ENCODE results near the gene COL5A1.
"Not testable (repeated sequence)": the region's sequence is repeated elsewhere in the genome, so short reads cannot be mapped to it uniquely, and the experiment has no call there.

Gene COL5A1

GRCh38 chr9:134709512-134710270, 68.1 kb downstream of the COL5A1 start:
- DNase-seq, result no peak

DNA sequence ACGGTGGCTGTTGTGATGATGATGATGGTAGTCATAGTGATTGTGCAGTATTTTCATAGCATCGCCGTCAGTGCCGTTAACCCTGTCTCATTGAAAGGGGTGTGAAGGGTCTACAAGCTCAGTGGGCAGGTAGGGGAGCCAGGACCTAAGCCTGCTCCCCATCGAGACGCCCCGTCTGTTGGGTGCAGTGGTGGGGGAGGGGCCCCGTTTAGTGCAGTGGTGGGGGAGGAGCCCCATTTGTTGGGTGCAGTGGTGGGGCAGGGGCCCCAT, 68.6 kb downstream of the COL5A1 start:
- no peak for DNase-seq

- no peak for DNase-seq
Observed at GRCh38 chr9:134710901-134711300, 69.3 kb downstream of the COL5A1 start.

- no peak for DNase-seq
Observed at GRCh38 chr9:134712243-134712642, 70.6 kb downstream of the COL5A1 start.

DNA sequence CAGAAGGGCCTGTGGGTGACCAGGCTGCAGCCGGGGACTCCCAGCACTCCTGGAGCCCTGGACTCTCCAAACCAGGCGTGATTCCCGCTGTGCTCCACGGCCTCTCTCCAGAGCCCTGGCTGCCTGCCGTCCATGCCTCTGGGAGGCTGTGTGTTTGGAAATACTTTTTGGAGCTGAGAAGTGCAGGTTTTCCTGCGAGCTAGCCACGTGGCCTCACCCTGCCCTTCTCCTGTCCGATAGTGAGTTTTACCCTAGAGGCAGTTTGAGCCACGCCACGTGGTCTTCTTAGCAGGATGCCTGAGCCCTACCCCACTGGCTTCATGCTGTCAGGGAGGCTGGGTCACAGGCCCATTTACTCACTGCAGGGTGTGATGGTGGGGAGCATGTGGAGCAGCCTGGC, 71.3 kb downstream of the COL5A1 start:
- no peak for DNase-seq

DNA sequence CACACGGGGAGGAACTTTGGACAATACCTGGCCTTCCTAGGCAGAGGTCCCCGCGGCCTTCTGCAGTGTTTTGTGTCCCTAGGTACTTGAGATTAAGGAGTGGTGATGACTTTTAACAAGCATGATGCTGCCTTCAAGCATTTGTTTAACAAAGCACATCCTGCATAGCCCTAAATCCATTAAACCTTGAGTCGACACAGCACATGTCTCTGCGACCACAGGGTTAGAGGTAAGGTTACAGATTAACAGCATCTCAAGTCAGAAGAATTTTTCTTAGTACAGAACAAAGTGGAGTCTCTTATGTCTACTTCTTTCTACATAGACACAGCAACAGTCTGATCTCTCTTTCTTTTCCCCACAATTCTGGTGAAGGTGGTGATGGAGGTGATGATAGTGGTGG, 73.9 kb downstream of the COL5A1 start:
- not testable (repeated sequence) for DNase-seq

DNA sequence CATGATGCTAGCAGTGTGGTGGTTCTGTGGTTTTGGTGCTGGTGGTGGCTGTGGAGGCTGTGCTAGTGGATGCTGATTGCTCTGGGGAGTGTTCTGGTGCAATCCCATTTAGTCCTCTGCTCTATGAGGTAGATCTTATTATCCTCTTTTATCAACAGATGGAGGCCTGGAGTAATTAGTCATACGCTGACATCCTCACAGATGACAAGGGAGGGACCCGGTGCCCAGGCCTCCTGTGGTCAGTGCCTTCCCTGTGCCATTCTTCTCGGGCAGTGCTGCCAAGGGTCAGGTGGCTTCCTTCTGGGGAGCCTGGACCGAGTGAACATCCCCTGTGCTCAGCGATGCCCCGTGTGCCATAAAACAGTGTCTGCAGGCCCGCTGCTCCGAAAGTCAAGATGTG, 74.5 kb downstream of the COL5A1 start:
- DNase-seq, result no peak

GRCh38 chr9:134717056-134717455, 75.5 kb downstream of the COL5A1 start:
- DNase-seq, result no peak

GRCh38 chr9:134717924-134718645, 76.5 kb downstream of the COL5A1 start:
- no peak for DNase-seq

GRCh38 chr9:134719331-134719730, 77.7 kb downstream of the COL5A1 start:
- no peak for DNase-seq

GRCh38 chr9:134720136-134720753, 78.6 kb downstream of the COL5A1 start:
- no peak for DNase-seq

- DNase-seq, result no peak
Observed at GRCh38 chr9:134720796-134721195, 79.2 kb downstream of the COL5A1 start.

GRCh38 chr9:134721344-134721743, 79.7 kb downstream of the COL5A1 start:
- DNase-seq, result no peak

- DNase-seq, result no peak
Observed at GRCh38 chr9:134722120-134722701, 80.6 kb downstream of the COL5A1 start.

DNA sequence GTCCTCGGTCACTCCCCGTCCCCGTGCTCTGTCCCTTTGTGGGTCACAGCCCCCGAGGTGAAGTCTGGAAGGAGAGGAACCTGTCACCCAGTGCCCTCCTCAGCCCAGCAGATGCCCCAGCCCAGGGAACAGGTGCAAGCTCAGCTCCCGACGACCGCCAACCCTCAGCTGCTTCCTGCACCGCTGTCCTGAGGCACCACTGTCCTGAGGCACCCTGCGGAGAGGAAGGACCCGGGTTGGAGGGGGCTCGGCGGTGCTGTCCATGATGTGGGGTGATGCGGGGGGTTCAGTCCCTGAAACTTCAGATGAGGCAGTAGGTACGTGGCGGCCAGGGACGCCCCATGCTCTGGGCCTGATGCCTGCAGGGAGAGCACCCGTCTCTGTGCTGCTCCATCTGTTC, 81.4 kb downstream of the COL5A1 start:
- DNase-seq, result no peak

GRCh38 chr9:134723491-134724190, 82.0 kb downstream of the COL5A1 start:
- no peak for DNase-seq

GRCh38 chr9:134724202-134724911, 82.8 kb downstream of the COL5A1 start:
- no peak for DNase-seq

- DNase-seq, result no peak
Observed at GRCh38 chr9:134724912-134725604, 83.5 kb downstream of the COL5A1 start.

- DNase-seq, result no peak
Observed at GRCh38 chr9:134725605-134725940, 84.0 kb downstream of the COL5A1 start.

DNA sequence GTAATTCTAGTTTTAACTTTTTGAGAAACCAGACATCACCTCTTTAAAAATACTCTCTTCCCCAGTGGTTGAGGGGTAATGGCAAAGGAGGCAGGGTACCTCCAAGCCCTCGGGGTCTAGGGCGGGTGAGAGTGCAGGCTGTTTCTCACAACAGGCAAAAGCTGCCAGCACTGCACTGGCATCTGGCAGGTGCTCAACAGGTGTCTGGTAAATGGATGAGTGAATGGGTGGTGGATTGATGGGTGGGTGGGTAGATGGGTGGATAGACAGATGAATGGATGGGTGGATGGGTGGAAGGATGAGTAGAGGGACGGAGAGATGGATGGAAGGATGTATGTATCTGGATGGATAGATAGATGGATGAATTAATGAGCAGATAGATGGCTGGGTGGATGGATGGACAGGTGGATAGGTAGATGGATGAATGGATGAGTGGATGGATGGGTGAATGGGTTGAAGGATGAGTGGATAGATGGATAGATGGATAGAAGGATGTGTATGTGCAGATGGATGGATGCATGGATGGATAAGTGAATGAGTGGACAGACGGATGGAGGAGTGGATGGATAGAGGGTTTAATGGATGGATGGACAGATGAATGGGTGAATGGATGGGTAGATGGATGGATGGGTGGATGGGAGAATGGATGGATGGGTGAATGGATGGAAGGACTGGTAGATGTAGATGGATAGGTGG, 84.6 kb downstream of the COL5A1 start:
- DNase-seq, result no peak

GRCh38 chr9:134726722-134727034, 85.1 kb downstream of the COL5A1 start:
- DNase-seq, result no peak
